HepG2 (cell line): Measurements from ENCODE around the gene RIPK1. TPM values are rescaled to one million over a fixed set of nuclear protein-coding genes. Genes with fewer than 3 reads are reported as not detected.

Source experiments
- DPF2 ChIP-seq: sonication (generic); formaldehyde crosslinking; IDR thresholded peaks from 2 replicates; pipeline ENCODE4 v1.4.0; 2020; ENCODE audit warnings: mild to moderate bottlenecking, low read depth, missing genetic modification reagents, borderline replicate concordance
- GLI4 ChIP-seq: sonication (generic); formaldehyde crosslinking; IDR thresholded peaks from 2 replicates; pipeline ENCODE4 v1.5.1; 2020; ENCODE audit warnings: missing genetic modification reagents, mild to moderate bottlenecking, moderate library complexity, borderline replicate concordance
- HINFP ChIP-seq: sonication (generic); formaldehyde crosslinking; IDR thresholded peaks from 2 replicates; pipeline ENCODE4 v1.4.0; 2020; ENCODE audit warnings: low read depth, mild to moderate bottlenecking, missing genetic modification reagents
- HMGA1 ChIP-seq: sonication (generic); formaldehyde crosslinking; conservative IDR thresholded peaks from 2 replicates; pipeline ENCODE4 v1.4.0; 2020; ENCODE audit warnings: missing genetic modification reagents
- IRF1 ChIP-seq: sonication (generic); formaldehyde crosslinking; IDR thresholded peaks from 2 replicates; pipeline ENCODE4 v1.4.0; 2020; ENCODE audit warnings: low read depth, mild to moderate bottlenecking, missing genetic modification reagents
- IRF9 ChIP-seq: sonication (generic); formaldehyde crosslinking; IDR thresholded peaks from 2 replicates; pipeline ENCODE4 v1.8.0; 2022; ENCODE audit warnings: missing genetic modification reagents, mild to moderate bottlenecking, borderline replicate concordance
- MIER2 ChIP-seq: IDR thresholded peaks from 2 replicates; pipeline ENCODE4 v1.6.1; 2016; ENCODE audit warnings: missing biosample characterization, missing genetic modification reagents
- MXD3 ChIP-seq: IDR thresholded peaks from 2 replicates; pipeline ENCODE4 v1.6.1; 2016; ENCODE audit warnings: mild to moderate bottlenecking, missing biosample characterization, missing genetic modification reagents
- PRPF4 ChIP-seq: fragments of 200-400 bp; formaldehyde crosslinking; IDR thresholded peaks from 2 replicates; pipeline ENCODE4 v1.6.1; 2016; ENCODE audit warnings: low read length, low read depth; ENCODE audit not compliant: poor library complexity, severe bottlenecking
- TBP ChIP-seq: sonication (generic); formaldehyde crosslinking; IDR thresholded peaks from 2 replicates; pipeline ENCODE4 v1.5.0; 2020; ENCODE audit warnings: missing genetic modification reagents
- TRAFD1 ChIP-seq: sonication (generic); formaldehyde crosslinking; IDR thresholded peaks from 2 replicates; pipeline ENCODE4 v1.5.1; 2020; ENCODE audit warnings: missing genetic modification reagents, mild to moderate bottlenecking, borderline replicate concordance
- ZC3H13 ChIP-seq: sonication (generic); formaldehyde crosslinking; IDR thresholded peaks from 2 replicates; pipeline ENCODE4 v1.8.1; 2023; ENCODE audit warnings: mild to moderate bottlenecking, missing genetic modification reagents, moderate library complexity
- ZEB1 ChIP-seq: IDR thresholded peaks from 2 replicates; pipeline ENCODE4 v1.6.1; 2012; ENCODE audit warnings: mild to moderate bottlenecking, low read depth, inconsistent platforms; ENCODE audit not compliant: insufficient replicate concordance
- ZGPAT ChIP-seq: IDR thresholded peaks from 2 replicates; pipeline ENCODE4 v1.6.1; 2016; ENCODE audit warnings: mild to moderate bottlenecking
- ZNF121 ChIP-seq: sonication (generic); formaldehyde crosslinking; IDR thresholded peaks from 2 replicates; pipeline ENCODE4 v1.5.0; 2020; ENCODE audit warnings: mild to moderate bottlenecking, missing genetic modification reagents
- ZNF251 ChIP-seq: sonication (generic); formaldehyde crosslinking; IDR thresholded peaks from 2 replicates; pipeline ENCODE4 v1.9.0; 2021; ENCODE audit warnings: mild to moderate bottlenecking, missing genetic modification reagents
- ZNF263 ChIP-seq: sonication (generic); formaldehyde crosslinking; IDR thresholded peaks from 2 replicates; pipeline ENCODE4 v1.4.0; 2020; ENCODE audit warnings: missing genetic modification reagents
- ZNF292 ChIP-seq: sonication (generic); formaldehyde crosslinking; IDR thresholded peaks from 2 replicates; pipeline ENCODE4 v1.8.1; 2022; ENCODE audit warnings: mild to moderate bottlenecking, low read depth, missing genetic modification reagents, borderline replicate concordance
- ZNF660 ChIP-seq: sonication (generic); formaldehyde crosslinking; IDR thresholded peaks from 2 replicates; pipeline ENCODE4 v1.5.1; 2020; ENCODE audit warnings: mild to moderate bottlenecking, low read depth, missing genetic modification reagents, borderline replicate concordance
- ZNF782 ChIP-seq: sonication (generic); formaldehyde crosslinking; IDR thresholded peaks from 2 replicates; pipeline ENCODE4 v1.4.0; 2020; ENCODE audit warnings: missing genetic modification reagents, mild to moderate bottlenecking, borderline replicate concordance
- ZNF878 ChIP-seq: sonication (generic); formaldehyde crosslinking; IDR thresholded peaks from 2 replicates; pipeline ENCODE4 v1.8.1; 2023; ENCODE audit warnings: mild to moderate bottlenecking, missing genetic modification reagents, moderate library complexity
- polyA plus RNA-seq, 8 experiments: library from polyadenylated mRNA; depleted of rRNA in 3 of 8; stranded (reverse) in 7 of 8; unstranded in 1 of 8; fragments of >200 nt; fragmentation: Illumina TruSeq in 4 of 8; extraction: Trizol in 4 of 8; gene quantifications; 2 replicates each; pipeline versions ENCODE4 v1.2.1 to v1.2.3, GENCODE V29; 2011 to 2016; ENCODE audit warnings: low read depth in 4 of 8, missing spikeins in 1 of 8, mixed read lengths in 1 of 8; ENCODE audit not compliant: insufficient read depth in 1 of 8
- total RNA-seq, 5 experiments: library from RNA; depleted of rRNA; stranded (reverse); fragments of >200 nt; fragmentation: Illumina TruSeq; extraction: Trizol; gene quantifications; 2 replicates each; pipeline ENCODE4 v1.2.3, GENCODE V29; 2016; ENCODE audit warnings: low read depth in 1 of 5

The RIPK1 gene
- total and polyA plus RNA-seq, 2 of the 13 experiments (the other 11 are each of a cell fraction or from before 2014, with no cell fraction given), result 9.0 to 10.3 TPM

- TF ChIP-seq TBP (CRISPR knock-in tag), result no peak
- no peak for TF ChIP-seq HMGA1 (CRISPR knock-in tag)
- TF ChIP-seq MXD3 (CRISPR knock-in tag), result peak; percentile 90
- TF ChIP-seq ZGPAT (CRISPR knock-in tag), result peak; percentile 81
- TF ChIP-seq IRF9 (CRISPR knock-in tag), result no peak; the same call in 1 of the 2 replicates
- peak; percentile 96 for TF ChIP-seq ZC3H13 (CRISPR knock-in tag)
- peak; percentile 78 for TF ChIP-seq ZEB1
- no peak for TF ChIP-seq ZNF660 (CRISPR knock-in tag)
- TF ChIP-seq ZNF292 (CRISPR knock-in tag), result no peak
- no peak for TF ChIP-seq MIER2
- TF ChIP-seq ZNF251 (CRISPR knock-in tag), result no peak
- peak; percentile 81; the same call in 1 of the 2 replicates for TF ChIP-seq ZNF878 (CRISPR knock-in tag)
- TF ChIP-seq PRPF4, result no peak
- no peak; the same call in 1 of the 2 replicates for TF ChIP-seq TRAFD1
- TF ChIP-seq ZNF263 (CRISPR knock-in tag), result peak; percentile 95
- TF ChIP-seq ZNF121 (CRISPR knock-in tag), result peak; percentile 59; the same call in 1 of the 2 replicates
- TF ChIP-seq HINFP, result peak; percentile 88
- no peak for TF ChIP-seq DPF2
- TF ChIP-seq IRF1 (CRISPR knock-in tag), result no peak; the same call in 1 of the 2 replicates
- peak; percentile 66; the same call in 1 of the 2 replicates for TF ChIP-seq ZNF782 (CRISPR knock-in tag)
- peak; percentile 99 for TF ChIP-seq GLI4 (CRISPR knock-in tag)
Measured at GRCh38 chr6:3068329-3069214, at the start of gene RIPK1 (continued).
